Astrocyte of the cerebellum (primary cell): ENCODE measurements around the gene GRIK5.

Experiments used
- DNase-seq: peaks from one replicate; pipeline ENCODE4 v3.0.0-alpha.2; 2011; ENCODE audit warnings: low read depth
- H3K4me3 ChIP-seq: 2 replicates; pipeline ENCODE4 v1.5.1; 2011; ENCODE audit warnings: mild to moderate bottlenecking, low read depth, low read length, moderate library complexity
- in situ Hi-C: cut with HindIII; loops from 2 replicates; pipeline ENCODE4 v1.10.0; 2017; ENCODE audit warnings: low sequenced_read_pairs
- TF ChIP-seq, protein P1 (sequence below): IDR thresholded peaks from 2 replicates; pipeline ENCODE4 v1.5.1; 2012; ENCODE audit warnings: low read length, low read depth, moderate library complexity, mild to moderate bottlenecking; ENCODE audit errors: missing control alignments

GRIK5 gene

DNA sequence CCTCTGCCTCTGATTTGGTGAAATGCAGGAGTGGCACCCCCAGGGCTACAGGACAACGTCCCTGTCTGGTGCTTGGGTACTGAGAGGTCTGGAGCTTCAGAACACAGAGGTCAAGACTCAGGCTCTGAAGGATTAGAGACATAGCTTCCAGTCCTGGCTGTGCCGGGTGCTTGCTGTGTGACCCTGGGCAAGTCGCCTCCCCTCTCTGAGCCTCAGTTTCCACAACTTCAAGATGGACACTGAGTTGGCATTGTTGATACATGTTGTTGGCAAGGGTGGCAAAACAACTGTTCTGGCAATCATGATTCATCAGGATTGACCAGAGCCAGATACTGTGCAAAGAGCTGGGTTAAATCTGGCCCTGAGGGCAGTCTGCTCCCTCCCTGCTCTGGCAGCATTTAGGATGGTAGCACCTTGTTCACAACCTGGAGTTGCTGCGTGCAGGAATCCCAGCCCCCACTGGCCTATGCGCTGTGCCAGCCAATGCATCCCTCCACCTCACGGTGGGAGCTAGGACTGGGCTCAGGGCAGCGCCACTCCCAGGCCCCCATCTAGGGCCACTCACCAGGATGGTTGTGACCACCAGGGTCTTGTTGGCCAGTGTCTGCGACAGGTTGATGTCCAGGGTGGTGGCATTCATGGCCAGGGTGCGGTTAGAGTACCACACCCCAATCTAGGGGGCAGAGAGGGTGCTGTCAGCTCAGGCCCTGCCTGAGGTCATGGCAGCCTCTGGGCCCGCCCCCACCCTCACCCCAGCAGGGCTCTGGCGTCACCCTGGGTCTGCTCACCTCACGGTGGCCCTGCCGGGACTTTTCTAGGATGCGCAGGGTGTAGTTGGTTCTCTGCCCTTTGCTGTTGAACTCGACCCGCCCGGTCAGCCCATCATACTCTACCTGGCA lies 16.7 kb downstream of the GRIK5 start:
- in situ Hi-C loops: no loop called here
- no peak overlapping the region for H3K4me3 ChIP-seq
- TF ChIP-seq, protein P1, sequence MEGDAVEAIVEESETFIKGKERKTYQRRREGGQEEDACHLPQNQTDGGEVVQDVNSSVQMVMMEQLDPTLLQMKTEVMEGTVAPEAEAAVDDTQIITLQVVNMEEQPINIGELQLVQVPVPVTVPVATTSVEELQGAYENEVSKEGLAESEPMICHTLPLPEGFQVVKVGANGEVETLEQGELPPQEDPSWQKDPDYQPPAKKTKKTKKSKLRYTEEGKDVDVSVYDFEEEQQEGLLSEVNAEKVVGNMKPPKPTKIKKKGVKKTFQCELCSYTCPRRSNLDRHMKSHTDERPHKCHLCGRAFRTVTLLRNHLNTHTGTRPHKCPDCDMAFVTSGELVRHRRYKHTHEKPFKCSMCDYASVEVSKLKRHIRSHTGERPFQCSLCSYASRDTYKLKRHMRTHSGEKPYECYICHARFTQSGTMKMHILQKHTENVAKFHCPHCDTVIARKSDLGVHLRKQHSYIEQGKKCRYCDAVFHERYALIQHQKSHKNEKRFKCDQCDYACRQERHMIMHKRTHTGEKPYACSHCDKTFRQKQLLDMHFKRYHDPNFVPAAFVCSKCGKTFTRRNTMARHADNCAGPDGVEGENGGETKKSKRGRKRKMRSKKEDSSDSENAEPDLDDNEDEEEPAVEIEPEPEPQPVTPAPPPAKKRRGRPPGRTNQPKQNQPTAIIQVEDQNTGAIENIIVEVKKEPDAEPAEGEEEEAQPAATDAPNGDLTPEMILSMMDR: no peak
- DNase-seq: no peak

DNA sequence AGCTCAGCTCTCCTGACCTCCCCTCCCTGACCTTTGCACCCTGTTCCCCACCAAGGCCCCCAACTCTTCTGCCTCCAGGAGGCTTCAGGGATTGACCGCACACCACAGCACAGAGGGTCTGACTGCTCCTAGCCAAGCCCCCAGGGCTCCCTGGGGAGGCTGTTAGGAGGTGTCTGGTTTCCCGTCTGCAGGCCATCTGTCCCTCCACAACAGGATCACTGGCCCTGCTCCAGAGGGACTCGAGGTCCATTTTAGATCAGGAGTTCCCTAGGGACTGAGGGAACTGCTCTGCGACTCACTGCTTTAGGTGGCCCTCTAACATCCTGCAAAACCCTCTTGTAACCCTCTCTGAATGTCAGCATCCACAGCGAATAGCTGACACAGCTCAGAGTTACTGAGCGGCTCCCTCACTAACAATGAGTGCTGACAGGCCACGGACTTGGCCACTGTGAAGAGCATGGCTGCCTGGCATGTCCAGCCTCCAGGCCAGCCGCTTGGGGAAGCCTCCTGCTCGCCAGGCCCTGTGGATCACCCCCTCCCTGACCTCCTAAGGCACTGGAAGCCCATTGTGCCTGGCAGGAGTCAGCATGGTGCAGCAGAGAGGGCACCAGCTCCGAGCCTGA lies 17.7 kb downstream of the GRIK5 start:
- H3K4me3 ChIP-seq: no peak overlapping the region
- TF ChIP-seq, protein P1: no peak
- no peak for DNase-seq
- in situ Hi-C loops: no loop called here

- H3K4me3 ChIP-seq: no peak overlapping the region
- in situ Hi-C loops: no loop called here
- TF ChIP-seq, protein P1: no peak
- no peak for DNase-seq
Measured at GRCh38 chr19:42051166-42052115, 18.6 kb downstream of the GRIK5 start.

- DNase-seq: no peak
- in situ Hi-C loops: no loop called here
- TF ChIP-seq, protein P1: no peak
- no peak overlapping the region for H3K4me3 ChIP-seq
Measured at GRCh38 chr19:42048992-42049391, 21.0 kb downstream of the GRIK5 start.

- in situ Hi-C loops: no loop called here
- DNase-seq: no peak
- TF ChIP-seq, protein P1: no peak
- H3K4me3 ChIP-seq: no peak overlapping the region
Measured at GRCh38 chr19:42045575-42045974, 24.4 kb downstream of the GRIK5 start.
